Esophagus muscularis mucosa (tissue), 4 donors: ENCODE data around the gene MPRIP. TPM values are rescaled to one million over a fixed set of nuclear protein-coding genes. Genes with fewer than 3 reads are reported as not detected.

Experiments
- DNase-seq: peaks from one replicate; pipeline ENCODE4 v3.0.0-alpha.2; 2017; ENCODE audit errors: extremely low spot score
- H3K27ac ChIP-seq, 4 donors: fragments of 200-600 bp; sonication (generic); replicated peaks in 1 of 4; 1 replicate in 3 of 4; 2 replicates in 1 of 4; pipeline ENCODE4 v1.5.1; 2016 to 2019; ENCODE audit warnings: mild to moderate bottlenecking in 1 of 4
- H3K27me3 ChIP-seq, 4 donors: fragments of 200-600 bp; sonication (generic); one replicate each; pipeline versions ENCODE4 v1.5.1 to v1.6.0; 2016 to 2019
- H3K36me3 ChIP-seq, 4 donors: fragments of 200-600 bp; sonication (generic); one replicate each; pipeline ENCODE4 v1.5.1; 2016 to 2019
- H3K4me1 ChIP-seq, 4 donors: fragments of 200-600 bp; sonication (generic); one replicate each; pipeline ENCODE4 v1.5.1; 2016 to 2019
- H3K4me3 ChIP-seq, 4 donors: fragments of 200-600 bp; sonication (generic); 1 replicate in 2 of 4; 2 replicates in 2 of 4; pipeline ENCODE4 v1.5.1; 2016 to 2019; ENCODE audit warnings: mild to moderate bottlenecking in 4 of 4, moderate library complexity in 1 of 4
- H3K9me3 ChIP-seq, 4 donors: fragments of 200-600 bp; sonication (generic); 1 replicate in 3 of 4; 2 replicates in 1 of 4; pipeline ENCODE4 v1.5.1; 2016 to 2019
- EP300 ChIP-seq: sonication (generic); formaldehyde crosslinking; IDR thresholded peaks from one replicate; pipeline ENCODE4 v1.6.1; 2017; ENCODE audit warnings: antibody characterized with exemption
- POLR2A ChIP-seq: fragments of 450-650 bp; IDR thresholded peaks from one replicate; pipeline ENCODE4 v1.6.1; 2017; ENCODE audit warnings: antibody characterized with exemption, moderate library complexity, mild to moderate bottlenecking, low read depth
- POLR2AphosphoS5 ChIP-seq, 2 donors: sonication (generic); formaldehyde crosslinking; IDR thresholded peaks; one replicate each; pipeline ENCODE4 v1.6.1; 2017; ENCODE audit warnings: antibody characterized with exemption in 2 of 2
- WGBS: methylation state at CpG from one replicate; pipeline ENCODE4 v1.1.5; 2018; 5-methylcytosine and 5-hydroxymethylcytosine counted together
- intact Hi-C: fragments of 100-400 bp; cut with DNase I; formaldehyde crosslinking; loops from one replicate; pipeline ENCODE4 v1.15.1; 2023
- total RNA-seq, 4 donors: library from RNA; depleted of rRNA; stranded (reverse); fragments of >200 nt; gene quantifications; one replicate each; pipeline versions ENCODE4 v1.1.0 to v1.2.1, GENCODE V29; 2016
- TF ChIP-seq, protein P1 (sequence below), 3 experiments: fragments of 200-600 bp in 2 of 3; fragments of 450-650 bp in 1 of 3; sonication (generic) in 2 of 3; IDR thresholded peaks; one replicate each; pipeline ENCODE4 v1.5.1; 2017 to 2019; ENCODE audit warnings: antibody characterized with exemption in 3 of 3, mild to moderate bottlenecking in 2 of 3, moderate library complexity in 1 of 3

MPRIP gene
- total RNA-seq, 4 donors from 2014 or later, result 108 to 194 (median 129) TPM

GRCh38 chr17:17126131-17127110 lies 84.2 kb downstream of the MPRIP start:
- WGBS, result 69% methylated on average over 13 of the region's 21 CpGs
- Histone ChIP-seq H3K4me3 (no peak overlapping the region), H3K9me3 (no peaks in the 10 kb centered on the region), H3K27me3 (no peaks in the 10 kb centered on the region), H3K36me3 (peaks cover 8 to 50% (median 45%) of the 10 kb centered on the region in 4 donors), H3K4me1 (peaks cover 20 to 65% (median 49%) of the 10 kb centered on the region in 4 donors), H3K27ac (no peak overlapping the region)
- intact Hi-C loops, result no loop called here
- DNase-seq, result no peak
- TF ChIP-seq POLR2A (no peak), EP300 (no peak), POLR2AphosphoS5 (IDR thresholded peaks at IDR 0.05) (no peak)
- TF ChIP-seq, protein P1, sequence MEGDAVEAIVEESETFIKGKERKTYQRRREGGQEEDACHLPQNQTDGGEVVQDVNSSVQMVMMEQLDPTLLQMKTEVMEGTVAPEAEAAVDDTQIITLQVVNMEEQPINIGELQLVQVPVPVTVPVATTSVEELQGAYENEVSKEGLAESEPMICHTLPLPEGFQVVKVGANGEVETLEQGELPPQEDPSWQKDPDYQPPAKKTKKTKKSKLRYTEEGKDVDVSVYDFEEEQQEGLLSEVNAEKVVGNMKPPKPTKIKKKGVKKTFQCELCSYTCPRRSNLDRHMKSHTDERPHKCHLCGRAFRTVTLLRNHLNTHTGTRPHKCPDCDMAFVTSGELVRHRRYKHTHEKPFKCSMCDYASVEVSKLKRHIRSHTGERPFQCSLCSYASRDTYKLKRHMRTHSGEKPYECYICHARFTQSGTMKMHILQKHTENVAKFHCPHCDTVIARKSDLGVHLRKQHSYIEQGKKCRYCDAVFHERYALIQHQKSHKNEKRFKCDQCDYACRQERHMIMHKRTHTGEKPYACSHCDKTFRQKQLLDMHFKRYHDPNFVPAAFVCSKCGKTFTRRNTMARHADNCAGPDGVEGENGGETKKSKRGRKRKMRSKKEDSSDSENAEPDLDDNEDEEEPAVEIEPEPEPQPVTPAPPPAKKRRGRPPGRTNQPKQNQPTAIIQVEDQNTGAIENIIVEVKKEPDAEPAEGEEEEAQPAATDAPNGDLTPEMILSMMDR (IDR thresholded peaks at IDR 0.05), result no peak

GRCh38 chr17:17127156-17127555 lies 84.9 kb downstream of the MPRIP start:
- H3K27ac ChIP-seq, result no peak overlapping the region
- no peaks in the 10 kb centered on the region for H3K9me3 ChIP-seq
- intact Hi-C loops, result no loop called here
- H3K4me1 ChIP-seq, result peaks cover 20 to 65% (median 46%) of the 10 kb centered on the region in 4 donors
- H3K27me3 ChIP-seq, result no peaks in the 10 kb centered on the region
- TF ChIP-seq, protein P1 (IDR thresholded peaks at IDR 0.05), result no peak
- TF ChIP-seq EP300 (no peak), POLR2AphosphoS5 (IDR thresholded peaks at IDR 0.05) (no peak), POLR2A (no peak)
- peaks cover 13 to 57% (median 52%) of the 10 kb centered on the region in 4 donors for H3K36me3 ChIP-seq
- no peak for DNase-seq
- WGBS, result 80% methylated on average over 4 of the region's 6 CpGs
- no peak overlapping the region for H3K4me3 ChIP-seq

- intact Hi-C loops, result no loop called here
- H3K27ac ChIP-seq, result no peak overlapping the region
- H3K9me3 ChIP-seq, result no peaks in the 10 kb centered on the region
- no peak for DNase-seq
- peaks cover 20 to 61% (median 42%) of the 10 kb centered on the region in 4 donors for H3K4me1 ChIP-seq
- H3K27me3 ChIP-seq, result no peaks in the 10 kb centered on the region
- TF ChIP-seq, protein P1 (IDR thresholded peaks at IDR 0.05), result no peak
- TF ChIP-seq POLR2A (no peak), EP300 (no peak), POLR2AphosphoS5 (IDR thresholded peaks at IDR 0.05) (no peak)
- no peak overlapping the region for H3K4me3 ChIP-seq
- WGBS, result 70% methylated on average over 7 of the region's 11 CpGs
- H3K36me3 ChIP-seq, result peaks cover 13 to 64% (median 59%) of the 10 kb centered on the region in 4 donors
Observed at GRCh38 chr17:17127730-17128291, 85.6 kb downstream of the MPRIP start.

- intact Hi-C loops, result no loop called here
- 83% methylated on average over 12 of the region's 14 CpGs for WGBS
- Histone ChIP-seq H3K27me3 (no peaks in the 10 kb centered on the region), H3K27ac (no peak overlapping the region), H3K4me1 (peaks cover 20 to 59% (median 39%) of the 10 kb centered on the region in 4 donors), H3K36me3 (peaks cover 18 to 71% (median 66%) of the 10 kb centered on the region in 4 donors), H3K4me3 (no peak overlapping the region), H3K9me3 (no peaks in the 10 kb centered on the region)
- no peak for DNase-seq
- TF ChIP-seq EP300, result no peak
- TF ChIP-seq, protein P1 (IDR thresholded peaks at IDR 0.05), result no peak
- TF ChIP-seq POLR2A, result no peak
- TF ChIP-seq POLR2AphosphoS5 (IDR thresholded peaks at IDR 0.05), result no peak
Observed at GRCh38 chr17:17128476-17129075, 86.3 kb downstream of the MPRIP start.
